ENCODE measurements around the gene LGALS3BP. TPM values are rescaled to one million over a fixed set of nuclear protein-coding genes. Genes with fewer than 3 reads are reported as not detected.

Gene LGALS3BP
- total and polyA plus RNA-seq, 2 experiments from 2014 or later: 15.1 to 36.5 TPM

DNA sequence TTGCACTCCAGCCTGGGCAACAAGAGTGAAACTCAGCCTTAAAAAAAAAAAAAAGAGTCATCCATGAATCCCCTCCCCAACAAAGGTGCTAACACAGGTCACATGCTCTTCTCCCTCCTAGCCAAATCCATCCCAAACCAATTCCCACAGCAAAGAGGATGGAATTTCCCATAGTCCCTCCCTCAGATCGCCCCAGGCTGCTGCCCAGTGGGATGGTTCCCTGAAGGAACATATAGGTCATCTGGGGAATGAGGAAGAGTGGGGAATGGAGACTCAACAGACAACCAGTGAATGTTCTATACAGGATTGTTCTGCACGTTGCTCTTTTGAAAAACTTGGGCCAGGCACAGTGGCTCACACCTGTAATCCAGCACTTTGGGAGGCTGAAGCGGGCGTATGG is 18.2 kb downstream of the LGALS3BP start:
- Histone ChIP-seq H3K9me2 (ENCODE audit: insufficient read depth) (no peaks in the 10 kb centered on the region), H4K20me1 (replicated peaks; ENCODE audit: insufficient read depth) (no peaks in the 10 kb centered on the region), H3K27ac (ENCODE audit: low read depth) (no peak overlapping the region), H2AFZ (no peak overlapping the region), H3F3A (replicated peaks; ENCODE audit: low read depth) (no peaks in the 10 kb centered on the region), H3K79me2 (replicated peaks; ENCODE audit: insufficient read depth) (no peaks in the 10 kb centered on the region), H3K4me1 (ENCODE audit: insufficient read depth) (no peaks in the 10 kb centered on the region), H3K27me3 (ENCODE audit: insufficient read depth) (no peaks in the 10 kb centered on the region), H3K36me3 (ENCODE audit: insufficient read depth) (no peaks in the 10 kb centered on the region), H3K4me3 (no peak overlapping the region), H3K4me2 (no peak overlapping the region)
- TF ChIP-seq EZH2phosphoT487 (IDR thresholded peaks at IDR 0.05; ENCODE audit: unreplicated experiment) (no peak), ZNF331 (CRISPR knock-in tag; IDR thresholded peaks at IDR 0.05; ENCODE audit: low read depth) (no peak), POLR2AphosphoS5 (IDR thresholded peaks at IDR 0.05; ENCODE audit: low read depth) (no peak), EZH2 (IDR thresholded peaks at IDR 0.05; ENCODE audit: low read depth, unreplicated experiment) (no peak), STAT1 (IDR thresholded peaks at IDR 0.05; ENCODE audit: unreplicated experiment) (no peak)
- TF ChIP-seq, protein P1, sequence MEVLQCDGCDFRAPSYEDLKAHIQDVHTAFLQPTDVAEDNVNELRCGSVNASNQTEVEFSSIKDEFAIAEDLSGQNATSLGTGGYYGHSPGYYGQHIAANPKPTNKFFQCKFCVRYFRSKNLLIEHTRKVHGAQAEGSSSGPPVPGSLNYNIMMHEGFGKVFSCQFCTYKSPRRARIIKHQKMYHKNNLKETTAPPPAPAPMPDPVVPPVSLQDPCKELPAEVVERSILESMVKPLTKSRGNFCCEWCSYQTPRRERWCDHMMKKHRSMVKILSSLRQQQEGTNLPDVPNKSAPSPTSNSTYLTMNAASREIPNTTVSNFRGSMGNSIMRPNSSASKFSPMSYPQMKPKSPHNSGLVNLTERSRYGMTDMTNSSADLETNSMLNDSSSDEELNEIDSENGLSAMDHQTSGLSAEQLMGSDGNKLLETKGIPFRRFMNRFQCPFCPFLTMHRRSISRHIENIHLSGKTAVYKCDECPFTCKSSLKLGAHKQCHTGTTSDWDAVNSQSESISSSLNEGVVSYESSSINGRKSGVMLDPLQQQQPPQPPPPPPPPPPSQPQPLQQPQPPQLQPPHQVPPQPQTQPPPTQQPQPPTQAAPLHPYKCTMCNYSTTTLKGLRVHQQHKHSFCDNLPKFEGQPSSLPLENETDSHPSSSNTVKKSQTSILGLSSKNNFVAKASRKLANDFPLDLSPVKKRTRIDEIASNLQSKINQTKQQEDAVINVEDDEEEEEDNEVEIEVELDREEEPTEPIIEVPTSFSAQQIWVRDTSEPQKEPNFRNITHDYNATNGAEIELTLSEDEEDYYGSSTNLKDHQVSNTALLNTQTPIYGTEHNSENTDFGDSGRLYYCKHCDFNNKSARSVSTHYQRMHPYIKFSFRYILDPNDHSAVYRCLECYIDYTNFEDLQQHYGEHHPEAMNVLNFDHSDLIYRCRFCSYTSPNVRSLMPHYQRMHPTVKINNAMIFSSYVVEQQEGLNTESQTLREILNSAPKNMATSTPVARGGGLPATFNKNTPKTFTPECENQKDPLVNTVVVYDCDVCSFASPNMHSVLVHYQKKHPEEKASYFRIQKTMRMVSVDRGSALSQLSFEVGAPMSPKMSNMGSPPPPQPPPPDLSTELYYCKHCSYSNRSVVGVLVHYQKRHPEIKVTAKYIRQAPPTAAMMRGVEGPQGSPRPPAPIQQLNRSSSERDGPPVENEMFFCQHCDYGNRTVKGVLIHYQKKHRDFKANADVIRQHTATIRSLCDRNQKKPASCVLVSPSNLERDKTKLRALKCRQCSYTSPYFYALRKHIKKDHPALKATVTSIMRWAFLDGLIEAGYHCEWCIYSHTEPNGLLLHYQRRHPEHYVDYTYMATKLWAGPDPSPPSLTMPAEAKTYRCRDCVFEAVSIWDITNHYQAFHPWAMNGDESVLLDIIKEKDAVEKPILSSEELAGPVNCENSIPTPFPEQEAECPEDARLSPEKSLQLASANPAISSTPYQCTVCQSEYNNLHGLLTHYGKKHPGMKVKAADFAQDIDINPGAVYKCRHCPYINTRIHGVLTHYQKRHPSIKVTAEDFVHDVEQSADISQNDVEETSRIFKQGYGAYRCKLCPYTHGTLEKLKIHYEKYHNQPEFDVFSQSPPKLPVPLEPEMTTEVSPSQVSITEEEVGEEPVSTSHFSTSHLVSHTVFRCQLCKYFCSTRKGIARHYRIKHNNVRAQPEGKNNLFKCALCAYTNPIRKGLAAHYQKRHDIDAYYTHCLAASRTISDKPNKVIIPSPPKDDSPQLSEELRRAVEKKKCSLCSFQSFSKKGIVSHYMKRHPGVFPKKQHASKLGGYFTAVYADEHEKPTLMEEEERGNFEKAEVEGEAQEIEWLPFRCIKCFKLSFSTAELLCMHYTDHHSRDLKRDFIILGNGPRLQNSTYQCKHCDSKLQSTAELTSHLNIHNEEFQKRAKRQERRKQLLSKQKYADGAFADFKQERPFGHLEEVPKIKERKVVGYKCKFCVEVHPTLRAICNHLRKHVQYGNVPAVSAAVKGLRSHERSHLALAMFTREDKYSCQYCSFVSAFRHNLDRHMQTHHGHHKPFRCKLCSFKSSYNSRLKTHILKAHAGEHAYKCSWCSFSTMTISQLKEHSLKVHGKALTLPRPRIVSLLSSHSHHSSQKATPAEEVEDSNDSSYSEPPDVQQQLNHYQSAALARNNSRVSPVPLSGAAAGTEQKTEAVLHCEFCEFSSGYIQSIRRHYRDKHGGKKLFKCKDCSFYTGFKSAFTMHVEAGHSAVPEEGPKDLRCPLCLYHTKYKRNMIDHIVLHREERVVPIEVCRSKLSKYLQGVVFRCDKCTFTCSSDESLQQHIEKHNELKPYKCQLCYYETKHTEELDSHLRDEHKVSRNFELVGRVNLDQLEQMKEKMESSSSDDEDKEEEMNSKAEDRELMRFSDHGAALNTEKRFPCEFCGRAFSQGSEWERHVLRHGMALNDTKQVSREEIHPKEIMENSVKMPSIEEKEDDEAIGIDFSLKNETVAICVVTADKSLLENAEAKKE (CRISPR knock-in tag; IDR thresholded peaks at IDR 0.05): no peak
- DNase-seq (ENCODE audit: low spot score) (no peak), ATAC-seq (no peak)
- H3K9me3 Mint-ChIP-seq: no peaks in the 10 kb centered on the region
- H3K4me3 Mint-ChIP-seq: no peak overlapping the region
- peaks cover 8% of the 10 kb centered on the region for H3K27me3 Mint-ChIP-seq (ENCODE audit: insufficient read depth, low read depth, poor library complexity)
- H3K4me1 Mint-ChIP-seq: no peaks in the 10 kb centered on the region
- no peaks in the 10 kb centered on the region for H3K36me3 Mint-ChIP-seq (ENCODE audit: low read depth)
- no peak overlapping the region for H3K27ac Mint-ChIP-seq

GRCh38 chr17:78960928-78961327 is 18.8 kb downstream of the LGALS3BP start:
- DNase-seq (ENCODE audit: low spot score) (no peak), ATAC-seq (no peak)
- no peaks in the 10 kb centered on the region for H4K20me1 ChIP-seq (replicated peaks; ENCODE audit: insufficient read depth)
- H3K4me3 ChIP-seq: no peak overlapping the region
- no peak overlapping the region for H3K4me2 ChIP-seq
- H3K27me3 ChIP-seq (ENCODE audit: insufficient read depth): no peaks in the 10 kb centered on the region
- no peak overlapping the region for H3K27ac ChIP-seq (ENCODE audit: low read depth)
- H3K9me2 ChIP-seq (ENCODE audit: insufficient read depth): no peaks in the 10 kb centered on the region
- no peaks in the 10 kb centered on the region for H3F3A ChIP-seq (replicated peaks; ENCODE audit: low read depth)
- H3K79me2 ChIP-seq (replicated peaks; ENCODE audit: insufficient read depth): no peaks in the 10 kb centered on the region
- no peak for TF ChIP-seq NANOG (IDR thresholded peaks at IDR 0.05; ENCODE audit: borderline replicate concordance)
- TF ChIP-seq STAT1 (IDR thresholded peaks at IDR 0.05; ENCODE audit: unreplicated experiment): no peak
- H3K27me3 Mint-ChIP-seq (ENCODE audit: insufficient read depth, low read depth, poor library complexity): peaks cover 11% of the 10 kb centered on the region
- no peaks in the 10 kb centered on the region for H3K9me3 Mint-ChIP-seq
- H3K36me3 ChIP-seq (ENCODE audit: insufficient read depth): no peaks in the 10 kb centered on the region
- no peak overlapping the region for H3K4me3 Mint-ChIP-seq
- no peaks in the 10 kb centered on the region for H3K4me1 ChIP-seq (ENCODE audit: insufficient read depth)
- no peak overlapping the region for H2AFZ ChIP-seq
- H3K27ac Mint-ChIP-seq: no peak overlapping the region
- no peaks in the 10 kb centered on the region for H3K36me3 Mint-ChIP-seq (ENCODE audit: low read depth)
- no peaks in the 10 kb centered on the region; the same call in 2 of the 3 replicates for H3K4me1 Mint-ChIP-seq

Data from GM23338 (cell line).